ENCODE data around the gene MPHOSPH6.

- TF ChIP-seq, protein P1, sequence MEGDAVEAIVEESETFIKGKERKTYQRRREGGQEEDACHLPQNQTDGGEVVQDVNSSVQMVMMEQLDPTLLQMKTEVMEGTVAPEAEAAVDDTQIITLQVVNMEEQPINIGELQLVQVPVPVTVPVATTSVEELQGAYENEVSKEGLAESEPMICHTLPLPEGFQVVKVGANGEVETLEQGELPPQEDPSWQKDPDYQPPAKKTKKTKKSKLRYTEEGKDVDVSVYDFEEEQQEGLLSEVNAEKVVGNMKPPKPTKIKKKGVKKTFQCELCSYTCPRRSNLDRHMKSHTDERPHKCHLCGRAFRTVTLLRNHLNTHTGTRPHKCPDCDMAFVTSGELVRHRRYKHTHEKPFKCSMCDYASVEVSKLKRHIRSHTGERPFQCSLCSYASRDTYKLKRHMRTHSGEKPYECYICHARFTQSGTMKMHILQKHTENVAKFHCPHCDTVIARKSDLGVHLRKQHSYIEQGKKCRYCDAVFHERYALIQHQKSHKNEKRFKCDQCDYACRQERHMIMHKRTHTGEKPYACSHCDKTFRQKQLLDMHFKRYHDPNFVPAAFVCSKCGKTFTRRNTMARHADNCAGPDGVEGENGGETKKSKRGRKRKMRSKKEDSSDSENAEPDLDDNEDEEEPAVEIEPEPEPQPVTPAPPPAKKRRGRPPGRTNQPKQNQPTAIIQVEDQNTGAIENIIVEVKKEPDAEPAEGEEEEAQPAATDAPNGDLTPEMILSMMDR (IDR thresholded peaks at IDR 0.05) = no peak
- TF ChIP-seq POLR2AphosphoS5 (IDR thresholded peaks at IDR 0.05) (no peak), POLR2A (IDR thresholded peaks at IDR 0.05) (no peak)
Observed at GRCh38 chr16:82195917-82196494, 26.0 kb upstream of the MPHOSPH6 start.

Data from stomach (tissue), 4 donors.